Retinal pigment epithelial cell (primary cell): ENCODE results near the gene PRR13.

Source experiments
- DNase-seq: peaks from one replicate; pipeline ENCODE4 v3.0.0-alpha.2; 2010; ENCODE audit warnings: low read depth
- H3K4me3 ChIP-seq: 2 replicates; pipeline ENCODE4 v1.5.1; 2011; ENCODE audit warnings: mild to moderate bottlenecking, low read length, control low read depth, moderate library complexity
- CTCF ChIP-seq: conservative IDR thresholded peaks from 2 replicates; pipeline ENCODE4 v1.5.1; 2011; ENCODE audit warnings: low read depth, low read length, control low read depth, inconsistent platforms

PRR13 gene

GRCh38 chr12:53461591-53461990, 20.1 kb downstream of the PRR13 start:
- TF ChIP-seq CTCF, result no peak
- H3K4me3 ChIP-seq, result no peak overlapping the region
- DNase-seq, result no peak

GRCh38 chr12:53462935-53463334, 21.4 kb downstream of the PRR13 start:
- no peak for DNase-seq
- no peak for TF ChIP-seq CTCF
- no peak overlapping the region for H3K4me3 ChIP-seq

- H3K4me3 ChIP-seq, result no peak overlapping the region
- no peak for TF ChIP-seq CTCF
- no peak for DNase-seq
Observed at GRCh38 chr12:53463802-53464560, 22.4 kb downstream of the PRR13 start.

GRCh38 chr12:53464685-53465418, 23.3 kb downstream of the PRR13 start:
- TF ChIP-seq CTCF, result no peak
- no peak overlapping the region for H3K4me3 ChIP-seq
- no peak for DNase-seq

- H3K4me3 ChIP-seq, result no peak overlapping the region
- no peak for DNase-seq
- no peak for TF ChIP-seq CTCF
Observed at GRCh38 chr12:53465679-53466078, 24.1 kb downstream of the PRR13 start.

- DNase-seq, result no peak
- TF ChIP-seq CTCF, result no peak
- H3K4me3 ChIP-seq, result no peak overlapping the region
Observed at GRCh38 chr12:53466640-53467039, 25.1 kb downstream of the PRR13 start.

GRCh38 chr12:53467082-53467481, 25.5 kb downstream of the PRR13 start:
- no peak overlapping the region for H3K4me3 ChIP-seq
- no peak for DNase-seq
- no peak for TF ChIP-seq CTCF
